Stimulated activated CD8-positive, alpha-beta memory T cell treated with anti-CD3 and anti-CD28 coated beads, Interleukin-12 subunit alpha, Interleukin-12 subunit beta, amount 100 ng/mL, for 4 hours (primary cell): Measurements from ENCODE around the gene TGIF2.
A peak's percentile ranks its signal among the peaks of the same experiment; 100 is the strongest.

ENCODE experiments used
- DNase-seq: peaks from one replicate; pipeline ENCODE4 v3.0.0-alpha.2; 2020; ENCODE audit warnings: low read depth

TGIF2 gene

DNA sequence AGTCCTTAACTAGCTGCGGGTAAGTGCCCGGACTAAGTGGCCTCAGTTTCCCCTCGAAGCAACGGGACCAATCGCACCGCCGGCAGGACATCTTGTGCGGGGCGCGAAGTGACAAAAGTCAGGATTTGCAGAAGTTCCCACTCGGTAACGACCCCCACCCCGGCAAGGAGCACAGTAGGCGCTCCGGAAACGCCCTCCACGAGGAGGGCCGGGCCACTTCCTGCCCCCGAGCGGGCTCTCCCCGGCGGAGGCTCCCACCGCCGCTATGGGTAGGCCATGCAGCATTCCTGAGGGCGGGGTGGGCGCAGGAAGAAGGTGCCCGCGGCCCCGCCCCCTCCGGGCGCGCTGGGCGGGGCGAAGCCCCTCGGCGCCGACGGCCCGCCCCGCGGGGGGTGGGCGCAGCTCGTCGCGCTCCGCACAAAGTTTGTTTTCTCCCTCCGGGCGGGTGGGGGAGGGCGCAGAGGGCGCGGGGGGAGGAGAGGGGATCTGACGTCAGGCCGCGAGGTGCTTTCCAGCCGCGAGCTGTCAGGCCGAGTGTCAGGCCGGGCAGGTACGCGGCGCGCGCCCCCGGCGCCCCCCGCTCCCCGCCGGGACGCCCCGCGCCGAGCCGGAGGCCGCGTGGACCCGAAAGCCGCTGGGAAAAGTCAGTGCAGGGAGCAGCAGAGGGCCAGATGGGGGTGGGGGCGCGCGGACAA is at the start of gene TGIF2:
Gene TGIF2, plus strand, starts transcription at position 495 of the 695 bp plus-strand sequence. CDS start 5,178 bp downstream, outside the sequence.
- DNase-seq = peak; percentile 90

DNA sequence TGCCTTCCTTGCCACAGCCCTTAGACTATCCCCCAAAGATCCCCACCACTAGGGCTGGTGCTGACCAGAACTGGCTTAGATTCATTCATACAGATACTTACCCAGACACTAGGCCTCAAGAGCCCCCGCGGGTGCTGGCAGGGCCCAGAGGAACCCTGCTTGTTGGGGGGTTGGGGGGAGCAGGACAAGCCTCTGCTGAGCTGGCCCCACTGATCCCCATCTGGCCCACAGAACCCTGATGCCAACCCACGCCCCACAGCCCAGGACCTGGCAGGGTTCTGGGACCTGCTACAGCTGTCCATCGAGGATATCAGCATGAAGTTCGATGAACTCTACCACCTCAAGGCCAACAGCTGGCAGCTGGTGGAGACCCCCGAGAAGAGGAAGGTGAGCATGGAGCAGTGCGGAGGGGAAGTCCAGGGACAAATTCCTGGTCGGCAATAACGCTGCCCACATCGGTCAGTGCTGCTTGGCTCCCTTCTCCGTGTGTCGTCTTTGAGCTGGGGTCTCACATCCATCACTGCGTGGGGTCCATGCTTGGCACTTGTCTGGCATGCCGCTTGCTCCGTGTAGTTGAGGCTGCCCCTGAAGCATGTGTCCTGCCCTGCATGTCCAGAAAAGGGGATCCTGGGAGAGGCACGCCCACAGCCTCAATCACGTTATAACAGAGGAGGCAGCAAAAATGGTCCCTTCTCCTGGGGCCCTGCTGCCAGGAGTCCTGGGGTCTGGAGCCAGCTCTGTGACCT is 47.6 kb upstream of the TGIF2 start:
- no peak for DNase-seq

DNA sequence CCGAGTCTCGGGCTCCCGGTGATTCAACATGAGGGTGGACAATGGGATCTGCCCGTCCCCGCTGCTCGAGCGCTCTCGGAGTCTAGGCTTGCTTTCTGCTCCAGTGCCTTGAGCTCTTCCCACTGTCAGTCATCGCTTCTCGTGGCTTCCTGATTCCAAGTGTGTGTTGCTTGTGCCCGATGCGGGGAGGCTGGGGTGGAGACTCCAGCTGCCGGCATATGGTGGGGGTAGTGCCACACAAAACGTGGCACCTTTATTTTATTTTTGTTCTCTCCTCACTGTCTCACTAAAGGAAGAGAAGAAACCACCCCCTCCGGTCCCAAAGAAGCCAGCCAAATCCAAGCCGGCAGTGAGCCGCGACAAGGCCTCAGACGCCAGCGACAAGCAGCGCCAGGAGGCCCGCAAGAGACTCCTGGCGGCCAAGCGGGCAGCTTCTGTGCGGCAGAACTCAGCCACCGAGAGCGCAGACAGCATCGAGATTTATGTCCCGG is 46.8 kb upstream of the TGIF2 start:
- DNase-seq = no peak

DNA sequence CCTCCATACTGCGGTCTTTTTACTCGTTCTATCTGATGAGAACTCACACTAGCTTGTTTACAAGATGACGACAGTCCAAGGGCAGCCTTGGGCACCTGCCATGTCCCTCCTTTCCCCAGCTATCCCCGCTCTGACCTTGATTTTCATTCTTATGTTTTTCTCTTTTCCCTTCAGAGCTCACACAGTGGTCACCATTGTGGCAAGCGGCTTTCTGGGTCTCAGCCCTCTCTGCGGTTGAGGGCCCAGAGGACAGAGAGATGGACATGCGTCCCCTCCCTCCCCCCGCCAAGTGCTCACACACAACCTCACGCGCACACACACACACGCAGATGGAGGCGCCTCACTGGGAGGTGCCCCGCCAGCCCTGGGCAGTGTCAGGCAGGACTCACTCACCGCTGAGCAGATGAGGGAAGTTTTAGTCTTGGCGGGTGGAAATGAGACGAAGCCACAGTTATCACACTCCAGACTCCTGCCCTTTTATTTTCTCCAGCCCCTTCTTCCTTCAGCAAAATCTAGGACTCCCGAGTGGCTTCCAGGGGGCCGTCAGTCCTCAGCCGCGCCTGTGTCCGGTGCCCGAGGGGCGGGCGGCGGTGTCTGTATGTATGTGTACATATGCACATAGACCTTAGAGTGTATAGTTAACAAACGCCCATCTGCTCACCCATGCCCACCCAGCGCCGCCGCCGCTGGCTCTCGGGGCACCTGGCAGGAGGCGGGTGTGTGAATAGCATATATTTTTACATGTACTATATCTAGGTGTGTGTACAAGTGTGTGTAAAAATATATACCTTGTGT is 45.9 kb upstream of the TGIF2 start:
- no peak for DNase-seq

DNA sequence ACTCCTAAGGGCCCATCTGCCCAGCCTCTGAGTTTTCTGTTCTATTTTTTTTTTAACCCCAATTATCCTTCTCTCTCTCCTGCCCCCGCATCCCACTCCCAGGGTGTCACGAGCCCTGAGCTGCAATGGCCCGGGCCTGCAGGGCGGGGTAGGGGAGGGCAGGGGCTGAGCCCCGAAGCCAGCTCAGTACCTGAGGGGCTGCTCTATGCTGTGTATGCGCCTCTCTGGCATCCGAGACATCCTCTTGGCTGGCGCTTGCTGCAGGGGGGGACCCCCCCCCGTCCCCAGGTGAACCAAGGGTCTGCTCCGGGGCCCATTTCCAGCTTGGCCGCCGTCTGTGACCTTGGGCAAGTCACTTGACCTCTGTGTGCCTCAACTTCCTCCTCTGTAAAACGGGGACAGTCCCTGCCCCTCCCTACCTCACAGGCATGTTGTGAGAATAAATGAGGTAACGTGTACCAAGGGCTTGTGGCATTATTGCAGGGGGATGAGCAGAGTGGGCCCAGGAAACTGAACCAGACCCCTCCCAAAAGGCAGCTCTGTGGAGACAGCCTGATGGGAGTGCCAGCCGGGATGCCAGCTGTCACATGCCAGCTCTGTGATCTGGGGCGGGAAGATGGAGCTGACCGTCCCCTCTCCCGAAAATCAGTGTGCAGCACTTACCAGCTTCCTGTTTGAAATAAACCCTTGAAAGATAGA is 45.1 kb upstream of the TGIF2 start:
- no peak for DNase-seq

DNA sequence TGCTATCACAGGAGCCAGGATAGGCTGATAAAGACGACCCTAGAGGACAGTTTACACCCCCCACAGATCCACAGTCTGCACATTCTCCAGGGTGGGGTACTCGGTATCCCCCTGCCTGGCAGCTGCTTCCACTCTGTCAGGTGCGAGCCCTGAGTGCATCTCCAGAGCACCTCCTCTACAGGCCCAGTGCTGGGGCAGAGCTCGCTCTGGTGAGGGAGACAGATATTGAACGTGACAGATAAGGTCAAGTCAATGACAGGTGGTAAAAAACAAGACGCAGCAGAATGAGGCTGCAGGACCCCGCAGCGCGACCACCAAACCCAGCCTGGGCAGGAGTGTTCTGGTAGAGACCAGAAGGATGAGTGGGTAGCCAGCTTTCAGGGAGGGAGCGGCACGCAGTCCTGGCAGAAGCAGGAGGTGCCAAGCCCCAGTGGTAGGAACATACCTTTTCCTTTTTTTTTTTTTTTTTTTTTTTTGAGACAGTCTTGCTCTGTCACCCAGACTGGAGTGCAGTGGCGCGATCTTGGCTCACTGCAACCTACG is 44.5 kb upstream of the TGIF2 start:
- DNase-seq = no peak

DNA sequence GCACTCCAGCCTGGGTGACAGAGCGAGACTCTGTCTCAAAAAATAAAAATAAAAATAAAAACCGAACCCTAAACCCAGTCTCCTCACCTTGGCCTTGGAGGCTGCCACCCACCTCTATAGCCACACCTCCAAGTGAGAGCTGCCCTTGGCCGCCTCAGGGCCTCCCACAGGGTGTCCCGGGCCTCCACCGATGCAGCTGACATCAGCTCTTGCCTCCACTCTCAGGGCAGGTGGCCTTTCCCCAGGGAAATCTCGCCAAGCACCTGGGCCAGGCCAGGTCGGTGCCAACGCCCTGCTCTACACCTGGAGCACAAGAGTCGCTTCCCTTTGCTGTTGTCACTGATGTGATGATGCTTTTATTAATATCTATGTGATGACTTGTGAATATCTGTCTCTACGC is 41.0 kb upstream of the TGIF2 start:
- no peak for DNase-seq

DNA sequence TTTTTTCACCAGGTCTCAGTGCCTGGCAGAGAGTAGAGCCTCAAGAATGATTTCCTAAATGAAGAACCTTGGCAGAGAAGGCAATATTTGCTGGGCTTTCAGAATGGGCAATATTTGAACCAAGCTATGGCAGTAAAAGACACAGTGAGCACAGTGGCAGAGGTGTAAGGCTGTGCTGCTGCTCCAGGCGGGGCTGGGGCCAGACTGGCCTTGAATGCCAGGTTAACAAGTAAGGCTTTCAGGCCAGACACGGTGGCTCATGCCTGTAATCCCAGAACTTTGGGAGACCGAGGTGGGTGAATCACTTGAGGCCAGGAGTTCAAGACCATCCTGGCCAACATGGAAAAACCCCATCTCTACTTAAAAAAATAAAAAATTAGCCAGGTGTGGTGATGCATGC is 40.6 kb upstream of the TGIF2 start:
- DNase-seq = no peak

DNA sequence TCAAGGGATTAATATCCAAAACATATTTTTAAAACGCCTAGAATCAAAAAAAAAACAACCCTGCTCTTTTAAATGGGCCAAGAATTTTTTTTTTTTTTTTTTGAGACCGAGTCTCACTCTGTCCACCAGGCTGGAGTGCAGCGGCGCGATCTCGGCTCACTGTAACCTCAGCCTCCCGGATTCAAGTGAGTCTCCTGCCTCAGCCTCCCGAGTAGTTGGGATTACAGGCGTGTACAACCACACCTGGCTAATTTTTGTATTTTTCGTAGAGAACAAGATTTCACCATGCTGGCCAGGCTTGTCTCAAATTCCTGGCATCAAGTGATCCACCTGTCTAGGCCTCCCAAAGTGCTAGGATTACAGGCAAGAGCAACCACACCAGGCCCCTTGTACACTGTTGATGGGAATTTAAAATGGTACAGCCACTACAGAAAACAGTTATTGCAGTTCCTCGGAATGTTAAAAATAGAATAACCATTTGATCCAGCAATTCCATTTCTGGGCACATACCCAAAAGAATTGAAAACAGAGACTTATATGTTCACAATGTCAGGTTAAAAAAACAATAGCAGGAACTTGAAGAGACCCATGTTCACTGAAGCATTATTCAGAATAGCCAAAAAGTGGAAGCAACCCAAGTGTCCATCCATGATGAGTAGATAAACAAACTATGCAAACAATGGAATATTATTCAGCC is 35.2 kb upstream of the TGIF2 start:
- no peak for DNase-seq

DNA sequence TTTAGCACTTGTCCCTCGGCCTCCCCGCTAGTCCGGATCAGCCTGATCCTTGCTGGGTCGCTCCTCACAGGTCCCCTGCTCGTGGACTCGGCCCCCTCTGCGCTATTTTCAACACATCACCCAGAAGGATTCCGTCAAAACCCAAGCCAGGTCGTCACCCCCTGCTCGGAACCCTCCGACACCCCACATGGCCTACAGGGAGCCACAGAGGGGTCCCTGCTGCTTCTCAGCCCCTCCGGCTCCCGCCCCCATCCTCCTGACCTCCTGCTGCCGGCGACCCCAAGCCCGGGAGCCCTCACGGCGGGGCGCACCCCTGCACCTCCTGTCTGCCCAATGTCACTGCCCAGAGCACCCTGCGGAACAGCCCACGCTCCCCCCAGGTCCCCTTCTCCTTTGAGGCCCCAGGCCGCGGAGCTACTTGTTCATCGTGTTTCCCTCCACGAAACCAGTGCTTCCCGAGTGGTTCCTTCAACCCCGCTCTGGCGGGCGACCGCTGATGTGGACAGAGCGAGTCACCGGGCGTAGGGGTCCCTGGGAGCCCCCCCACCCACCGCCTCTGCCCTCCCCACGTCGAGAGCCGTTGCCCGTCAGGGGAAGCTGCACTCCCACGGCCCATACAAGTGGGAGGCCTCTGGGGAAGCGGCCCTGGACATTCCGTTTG is 32.7 kb upstream of the TGIF2 start:
- DNase-seq = no peak

DNA sequence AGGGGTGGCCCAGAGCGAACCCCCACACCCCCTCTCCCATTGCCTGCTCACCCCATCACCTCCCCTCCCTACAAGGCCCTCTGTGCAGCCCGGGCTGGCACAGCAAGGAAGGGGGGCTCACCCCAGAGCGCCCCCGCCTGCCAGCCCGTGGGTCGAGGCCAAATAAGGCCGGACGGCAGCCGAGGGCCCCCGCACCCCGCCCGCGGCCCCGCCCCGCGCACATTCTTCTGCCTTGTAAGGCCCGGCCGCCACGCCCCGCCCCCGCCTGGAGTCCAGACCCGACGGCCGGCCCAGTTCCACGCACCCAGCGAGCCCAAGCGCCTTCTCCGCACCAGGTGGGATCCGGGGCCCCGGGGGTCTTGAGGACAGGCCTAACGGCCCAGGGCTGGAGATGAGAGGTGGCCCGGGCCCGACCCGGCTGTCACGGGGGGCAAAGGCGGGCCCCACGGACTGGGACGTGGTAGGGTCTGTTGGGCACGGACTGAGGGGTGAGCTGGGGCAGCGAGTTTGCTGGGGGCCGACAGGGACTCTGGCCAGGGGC is 32.1 kb upstream of the TGIF2 start, which contains the start of gene MYL9:
Gene MYL9, plus strand, starts transcription at position 293 of the 541 bp plus-strand sequence. CDS start 3,366 bp downstream, outside the sequence.
- DNase-seq = no peak

DNA sequence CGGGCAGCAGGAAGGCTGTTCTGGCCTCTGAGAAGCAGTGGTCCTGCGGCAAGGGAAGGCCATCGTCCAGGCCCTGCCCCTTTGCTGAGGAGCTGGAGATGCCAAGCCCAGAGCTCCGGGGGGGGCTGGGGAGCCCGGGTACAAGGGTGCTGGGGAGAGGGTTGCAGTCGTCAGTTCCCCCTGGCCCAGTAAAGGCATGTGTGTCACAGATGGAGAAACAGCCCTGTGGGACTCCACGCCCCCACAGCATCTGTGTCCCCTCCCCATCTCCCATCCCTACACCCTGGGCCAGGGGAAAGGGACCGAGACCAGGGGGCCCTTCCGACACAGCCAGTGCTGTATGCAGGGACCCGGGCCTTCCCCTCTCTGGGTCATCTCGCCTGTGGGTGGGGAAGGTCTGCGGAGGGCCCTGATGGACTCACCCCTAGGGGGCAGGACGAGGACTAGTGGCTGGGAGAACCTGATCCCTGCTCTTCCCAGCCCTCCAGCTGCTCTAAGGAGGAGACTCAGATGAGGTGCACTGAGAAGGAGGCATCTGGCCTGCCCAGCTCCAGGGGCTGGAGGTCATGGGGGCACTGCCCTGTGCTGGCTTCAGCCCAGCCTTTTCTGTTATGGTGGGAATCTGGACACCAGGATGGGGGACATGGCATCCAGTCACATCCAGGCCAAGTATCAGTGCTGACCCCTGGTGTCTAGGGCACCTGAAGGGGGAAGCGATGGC is 31.5 kb upstream of the TGIF2 start:
- no peak for DNase-seq

DNA sequence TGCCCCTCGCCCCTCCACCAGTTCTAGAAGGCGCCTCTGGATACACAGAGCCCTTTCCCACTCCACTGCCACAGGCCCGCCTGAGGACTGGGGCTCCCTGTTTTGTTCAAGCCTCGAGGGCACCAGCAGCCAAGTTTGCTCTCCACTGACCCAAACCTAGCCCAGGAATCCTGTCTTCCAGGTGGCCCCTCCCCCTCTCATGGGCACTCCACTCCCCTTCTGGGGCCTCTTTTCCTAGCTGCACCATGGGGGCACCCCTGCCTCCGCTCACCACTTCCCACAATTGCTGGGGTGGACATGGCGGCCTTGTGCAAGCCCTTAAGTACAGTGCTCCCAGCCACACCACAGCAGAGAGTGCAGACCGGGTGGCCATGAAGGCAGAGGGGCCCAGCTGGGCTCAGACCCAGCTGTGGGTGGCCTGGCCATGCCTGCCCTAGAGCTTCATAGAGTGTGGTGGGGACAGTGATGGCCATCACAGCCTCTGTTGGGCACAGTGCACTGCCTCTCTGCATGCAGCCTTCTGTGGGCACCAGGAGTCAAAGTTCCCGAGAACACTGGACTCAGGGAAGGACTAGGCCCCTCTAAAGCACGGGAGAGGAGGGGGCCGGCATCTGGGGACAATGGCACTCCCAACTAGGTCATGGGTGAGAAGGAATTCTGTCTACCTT is 30.7 kb upstream of the TGIF2 start:
- no peak for DNase-seq

DNA sequence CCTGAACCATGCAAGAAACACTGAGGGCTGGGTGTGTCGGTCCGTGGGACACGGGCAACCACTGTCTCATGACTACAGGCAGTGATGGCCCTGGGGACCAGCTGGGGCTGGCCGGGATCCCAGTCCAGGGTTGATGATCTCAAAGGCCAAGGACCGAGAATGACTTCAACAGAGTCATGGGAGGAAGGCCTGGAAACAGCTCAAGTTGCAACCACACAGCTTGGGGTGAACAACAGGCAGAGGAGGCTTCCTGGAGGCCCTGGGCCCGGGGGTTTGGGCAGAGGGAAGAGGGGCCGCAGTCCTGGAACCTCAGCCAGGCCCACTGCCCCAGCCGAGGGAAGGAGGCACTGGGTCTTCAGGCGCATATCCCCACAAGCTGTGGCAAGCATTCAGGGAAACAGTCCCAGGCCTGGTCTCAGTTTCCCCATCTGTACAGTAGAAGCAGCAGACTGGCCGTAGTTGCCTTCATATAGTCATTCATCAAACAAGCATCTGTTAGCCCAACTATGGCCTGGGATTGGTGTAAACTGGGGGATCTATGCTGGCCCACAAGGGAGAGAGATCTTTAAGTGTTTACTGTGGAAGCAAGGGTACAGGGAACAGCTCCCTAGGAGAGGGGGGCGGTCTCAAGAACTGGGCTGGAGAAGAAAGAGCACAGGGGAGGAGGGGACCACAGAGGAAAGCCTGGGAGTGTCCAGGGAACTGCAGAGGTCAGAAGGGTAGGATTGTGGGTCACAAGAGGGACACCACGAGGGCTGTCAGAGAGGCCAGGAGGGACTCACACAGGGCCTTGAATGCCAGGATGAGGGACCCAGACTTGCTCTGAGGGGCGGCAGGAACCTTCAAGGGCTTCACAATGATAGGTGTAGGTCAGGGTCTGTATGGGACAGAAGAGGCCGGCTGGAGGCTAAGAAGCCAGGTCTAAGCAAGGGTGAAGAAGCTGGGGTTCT is 29.9 kb upstream of the TGIF2 start:
- DNase-seq = no peak

DNA sequence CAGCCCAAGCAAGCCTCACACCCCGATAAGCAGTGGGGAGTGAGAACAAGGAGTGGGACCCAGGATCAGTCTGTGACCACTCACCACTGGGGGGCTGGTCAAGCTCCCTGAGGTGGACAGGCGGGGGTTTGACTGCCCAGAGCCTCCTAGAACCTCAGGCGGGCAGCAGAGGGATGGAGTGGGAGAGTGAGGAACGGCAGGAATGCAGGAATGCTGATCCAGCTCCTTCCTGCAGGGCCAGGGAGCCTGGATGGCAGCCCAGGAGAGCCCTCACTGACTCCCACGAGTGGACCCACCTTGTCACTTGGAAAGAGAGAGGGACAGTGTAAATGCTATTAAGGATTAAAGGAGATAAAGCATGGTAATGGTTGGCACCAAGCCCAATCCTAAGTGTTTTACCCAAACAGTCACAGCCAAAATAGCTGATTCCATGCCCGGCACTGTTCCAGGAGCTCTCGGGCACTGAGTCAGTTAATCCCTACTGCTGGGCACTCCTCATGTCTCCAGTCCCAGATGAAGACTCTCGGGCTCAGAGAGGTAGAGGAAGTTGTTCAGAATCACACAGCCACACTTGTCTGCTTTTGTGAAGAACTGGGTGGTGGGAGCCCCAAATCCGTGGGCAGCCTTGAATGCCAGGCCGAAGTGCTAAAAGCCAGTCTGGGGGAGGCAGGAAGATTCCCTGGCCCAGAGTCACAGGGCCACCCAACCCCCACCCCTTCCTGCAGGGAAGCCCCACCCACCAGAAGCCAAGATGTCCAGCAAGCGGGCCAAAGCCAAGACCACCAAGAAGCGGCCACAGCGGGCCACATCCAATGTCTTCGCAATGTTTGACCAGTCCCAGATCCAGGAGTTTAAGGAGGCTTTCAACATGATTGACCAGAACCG is 29.0 kb upstream of the TGIF2 start:
- no peak for DNase-seq

DNA sequence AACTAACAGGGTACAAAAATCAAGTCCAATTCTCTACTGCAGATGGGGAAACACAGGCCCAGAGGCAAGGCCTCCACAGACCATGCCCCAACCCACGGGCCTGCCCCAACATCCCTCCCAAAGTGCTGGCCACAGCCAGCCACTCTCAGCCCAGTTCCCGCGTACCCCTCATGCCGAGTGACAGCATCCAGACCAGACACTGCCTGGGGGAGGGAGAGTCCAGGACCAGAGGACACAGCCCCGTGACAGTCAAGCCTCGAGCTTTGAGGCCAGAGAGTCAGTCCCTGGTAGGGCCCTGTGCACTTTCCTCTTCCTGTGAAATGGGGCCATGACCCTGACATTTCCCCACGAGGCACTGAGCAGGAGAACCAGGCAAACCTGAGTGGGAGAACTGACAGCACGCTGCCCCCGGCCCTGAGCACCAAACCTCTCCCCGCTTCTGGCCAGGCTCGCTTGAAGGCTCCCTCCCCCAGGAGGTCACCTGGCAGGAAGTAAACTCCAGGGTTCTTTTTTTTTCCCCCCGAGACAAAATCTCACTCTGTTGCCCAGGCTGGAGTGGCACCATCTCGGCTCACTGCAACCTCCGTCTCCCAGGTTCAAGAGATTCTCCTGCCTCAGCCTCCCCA is 27.2 kb upstream of the TGIF2 start:
- DNase-seq = no peak
